HTERT RPE-1 (cell line): ENCODE data around the gene RAMP3.
"Not testable (repeated sequence)": the region's sequence is repeated elsewhere in the genome, so short reads cannot be mapped to it uniquely, and the experiment has no call there.

ENCODE experiments used
- in situ Hi-C: fragments of 300-500 bp; cut with MboI; formaldehyde crosslinking; loops from 4 replicates; pipeline ENCODE4 v1.14.3; 2020; ENCODE audit warnings: low sequenced_read_pairs

RAMP3 gene

GRCh38 chr7:45190406-45191165, 33.0 kb downstream of the RAMP3 start:
- in situ Hi-C loops = no loop called here

- in situ Hi-C loops = no loop called here
These were observed 33.8 kb downstream of the RAMP3 start for GRCh38 chr7:45191396-45191795.

GRCh38 chr7:45192621-45193041, 35.0 kb downstream of the RAMP3 start:
- in situ Hi-C loops = no loop called here

- in situ Hi-C loops = no loop called here
These were observed 36.2 kb downstream of the RAMP3 start for GRCh38 chr7:45193828-45194227.

- in situ Hi-C loops = no loop called here
These were observed 38.8 kb downstream of the RAMP3 start for GRCh38 chr7:45196374-45196773.

- in situ Hi-C loops = no loop called here
These were observed 39.9 kb downstream of the RAMP3 start for GRCh38 chr7:45197461-45197860.

GRCh38 chr7:45198986-45199385, 41.4 kb downstream of the RAMP3 start:
- in situ Hi-C loops = no loop called here

GRCh38 chr7:45199506-45199905, 41.9 kb downstream of the RAMP3 start:
- in situ Hi-C loops = no loop called here

- in situ Hi-C loops = no loop called here
These were observed 45.0 kb downstream of the RAMP3 start for GRCh38 chr7:45202625-45203024.

GRCh38 chr7:45203036-45203435, 45.4 kb downstream of the RAMP3 start:
- in situ Hi-C loops = no loop called here

- in situ Hi-C loops = no loop called here
These were observed 45.9 kb downstream of the RAMP3 start for GRCh38 chr7:45203459-45203858.

- in situ Hi-C loops = no loop called here
These were observed 46.4 kb downstream of the RAMP3 start for GRCh38 chr7:45203936-45204445.

- in situ Hi-C loops = not testable (repeated sequence)
These were observed 48.7 kb downstream of the RAMP3 start for GRCh38 chr7:45206266-45206665.

GRCh38 chr7:45209909-45210308, 52.3 kb downstream of the RAMP3 start:
- in situ Hi-C loops = not testable (repeated sequence)

GRCh38 chr7:45211066-45211465, 53.5 kb downstream of the RAMP3 start:
- in situ Hi-C loops = no loop called here

- in situ Hi-C loops = no loop called here
These were observed 54.4 kb downstream of the RAMP3 start for GRCh38 chr7:45211958-45212357.

- in situ Hi-C loops = no loop called here
These were observed 55.0 kb downstream of the RAMP3 start for GRCh38 chr7:45212606-45213005.

GRCh38 chr7:45215601-45216062, 58.0 kb downstream of the RAMP3 start:
- in situ Hi-C loops = no loop called here

- in situ Hi-C loops = no loop called here
These were observed 58.6 kb downstream of the RAMP3 start for GRCh38 chr7:45216181-45216580.

GRCh38 chr7:45216622-45217165, 59.1 kb downstream of the RAMP3 start:
- in situ Hi-C loops = no loop called here

- in situ Hi-C loops = no loop called here
These were observed 59.8 kb downstream of the RAMP3 start for GRCh38 chr7:45217358-45217757.

- in situ Hi-C loops = no loop called here
These were observed 61.5 kb downstream of the RAMP3 start for GRCh38 chr7:45219130-45219529.
